H9 (cell line): Measurements from ENCODE around the gene LRMDA. TPM values are rescaled to one million over a fixed set of nuclear protein-coding genes. Genes with fewer than 3 reads are reported as not detected.

Experiments
- DNase-seq: peaks from one replicate; pipeline ENCODE4 v3.0.0-alpha.2; 2017
- H2AFZ ChIP-seq: one replicate; pipeline ENCODE4 v1.6.1; 2013; ENCODE audit warnings: mild to moderate bottlenecking, low read length, control low read depth, moderate library complexity
- H2AK5ac ChIP-seq: 2 replicates; pipeline ENCODE4 v1.6.1; 2013; ENCODE audit warnings: low read length, control low read depth, mixed read lengths; ENCODE audit not compliant: insufficient read length
- H2BK120ac ChIP-seq: one replicate; pipeline ENCODE4 v1.6.1; 2013; ENCODE audit warnings: low read depth, mild to moderate bottlenecking, low read length, control low read depth, inconsistent platforms; ENCODE audit not compliant: poor library complexity, severe bottlenecking
- H2BK12ac ChIP-seq: 2 replicates; pipeline ENCODE4 v1.6.1; 2013; ENCODE audit warnings: low read length, control low read depth, mixed read lengths, low read depth; ENCODE audit not compliant: insufficient read length
- H2BK15ac ChIP-seq: 2 replicates; pipeline ENCODE4 v1.6.1; 2013; ENCODE audit warnings: low read depth, low read length, control low read depth
- H2BK20ac ChIP-seq: one replicate; pipeline ENCODE4 v1.6.1; 2013; ENCODE audit warnings: low read depth, mild to moderate bottlenecking, low read length, control low read depth, inconsistent platforms; ENCODE audit not compliant: poor library complexity, severe bottlenecking
- H2BK5ac ChIP-seq: 2 replicates; pipeline ENCODE4 v1.6.1; 2013; ENCODE audit warnings: low read length, control low read depth, mixed read lengths; ENCODE audit not compliant: insufficient read length
- H3K14ac ChIP-seq: 2 replicates; pipeline ENCODE4 v1.6.1; 2013; ENCODE audit warnings: low read length, control low read depth; ENCODE audit not compliant: insufficient read depth
- H3K18ac ChIP-seq: 2 replicates; pipeline ENCODE4 v1.6.1; 2013; ENCODE audit warnings: low read depth, mild to moderate bottlenecking, mixed read lengths, low read length, control low read depth; ENCODE audit not compliant: insufficient read length
- H3K23ac ChIP-seq: 2 replicates; pipeline ENCODE4 v1.6.1; 2013; ENCODE audit warnings: low read length, control low read depth, mixed read lengths, low read depth; ENCODE audit not compliant: insufficient read length
- H3K23me2 ChIP-seq: 2 replicates; pipeline ENCODE4 v1.6.1; 2013; ENCODE audit warnings: low read depth, mild to moderate bottlenecking, mixed read lengths, low read length, control low read depth; ENCODE audit not compliant: insufficient read length, poor library complexity, severe bottlenecking
- H3K27ac ChIP-seq: 2 replicates; pipeline ENCODE4 v1.5.1; 2013; ENCODE audit warnings: low read length, control low read depth, mixed read lengths, low read depth; ENCODE audit not compliant: insufficient read length
- H3K27me3 ChIP-seq: 2 replicates; pipeline ENCODE4 v1.6.1; 2013; ENCODE audit warnings: low read length, control low read depth, inconsistent platforms; ENCODE audit not compliant: insufficient read depth
- H3K4ac ChIP-seq: 2 replicates; pipeline ENCODE4 v1.6.1; 2013; ENCODE audit warnings: low read depth, mild to moderate bottlenecking, control low read depth, inconsistent platforms, low read length, moderate library complexity
- H3K4me1 ChIP-seq: 2 replicates; pipeline ENCODE4 v1.6.1; 2013; ENCODE audit warnings: low read length, control low read depth, inconsistent platforms; ENCODE audit not compliant: insufficient read depth
- H3K4me2 ChIP-seq: 2 replicates; pipeline ENCODE4 v1.6.1; 2013; ENCODE audit warnings: low read length, control low read depth, mixed read lengths; ENCODE audit not compliant: insufficient read length, insufficient read depth
- H3K56ac ChIP-seq: 2 replicates; pipeline ENCODE4 v1.6.1; 2013; ENCODE audit warnings: low read depth, mild to moderate bottlenecking, mixed read lengths, low read length, control low read depth; ENCODE audit not compliant: insufficient read length
- H3K79me1 ChIP-seq: 2 replicates; pipeline ENCODE4 v1.6.1; 2013; ENCODE audit warnings: low read depth, mild to moderate bottlenecking, moderate library complexity, low read length, control low read depth, inconsistent platforms; ENCODE audit not compliant: insufficient read depth, poor library complexity, severe bottlenecking
- H3K79me2 ChIP-seq: 2 replicates; pipeline ENCODE4 v1.6.1; 2013; ENCODE audit warnings: low read length, control low read depth, inconsistent platforms; ENCODE audit not compliant: insufficient read depth
- H3K9ac ChIP-seq: 2 replicates; pipeline ENCODE4 v1.6.1; 2013; ENCODE audit warnings: low read length, control low read depth, mixed read lengths; ENCODE audit not compliant: insufficient read length; ENCODE audit errors: extremely low read depth
- H3K9me3 ChIP-seq: one replicate; pipeline ENCODE4 v1.6.1; 2013; ENCODE audit warnings: low read depth, low read length, inconsistent platforms; ENCODE audit not compliant: control insufficient read depth
- H3T11ph ChIP-seq: one replicate; pipeline ENCODE4 v1.6.1; 2013; ENCODE audit warnings: mild to moderate bottlenecking, low read length, control low read depth, inconsistent platforms
- H4K20me1 ChIP-seq: one replicate; pipeline ENCODE4 v1.6.1; 2013; ENCODE audit not compliant: control insufficient read depth, insufficient read length, insufficient read depth
- H4K5ac ChIP-seq: 2 replicates; pipeline ENCODE4 v1.6.1; 2013; ENCODE audit warnings: low read depth, mild to moderate bottlenecking, mixed read lengths, low read length, control low read depth; ENCODE audit not compliant: insufficient read length
- H4K8ac ChIP-seq: replicated peaks from 2 replicates; pipeline ENCODE4 v1.6.1; 2013; ENCODE audit warnings: low read length, control low read depth, mixed read lengths, low read depth; ENCODE audit not compliant: insufficient read length
- H4K91ac ChIP-seq: 2 replicates; pipeline ENCODE4 v1.6.1; 2013; ENCODE audit warnings: low read depth, mild to moderate bottlenecking, moderate library complexity, mixed read lengths, low read length, control low read depth; ENCODE audit not compliant: insufficient read length
- H3K27ac Mint-ChIP-seq, 3 experiments: 2 replicates in 2 of 3; 3 replicates in 1 of 3; pipeline ENCODE4 v1.8.0; 2020 to 2021; ENCODE audit warnings: mixed read lengths in 3 of 3, mild to moderate bottlenecking in 1 of 3, moderate library complexity in 1 of 3
- H3K27me3 Mint-ChIP-seq: 2 replicates; pipeline ENCODE4 v1.8.0; 2021; ENCODE audit warnings: low read depth, mild to moderate bottlenecking, moderate library complexity, mixed read lengths
- H3K36me3 Mint-ChIP-seq, 3 experiments: 2 replicates in 2 of 3; 3 replicates in 1 of 3; pipeline ENCODE4 v1.8.0; 2020 to 2021; ENCODE audit warnings: low read depth in 3 of 3, mixed read lengths in 3 of 3; ENCODE audit not compliant: insufficient read depth in 1 of 3
- H3K4me1 Mint-ChIP-seq, 2 experiments: 2 replicates each; pipeline ENCODE4 v1.8.0; 2020; ENCODE audit warnings: mixed read lengths in 2 of 2
- H3K4me3 Mint-ChIP-seq, 2 experiments: 2 replicates in 1 of 2; 3 replicates in 1 of 2; pipeline ENCODE4 v1.8.0; 2020 to 2021; ENCODE audit warnings: mild to moderate bottlenecking in 2 of 2, mixed read lengths in 2 of 2, moderate library complexity in 1 of 2
- H3K9me3 Mint-ChIP-seq, 2 experiments: 2 replicates in 1 of 2; 3 replicates in 1 of 2; pipeline ENCODE4 v1.8.0; 2020; ENCODE audit warnings: mild to moderate bottlenecking in 2 of 2, mixed read lengths in 2 of 2, moderate library complexity in 1 of 2
- CTCF ChIP-seq: fragments of 200-600 bp; sonication (generic); conservative IDR thresholded peaks from 3 replicates; pipeline ENCODE4 v1.8.0; 2021; ENCODE audit warnings: antibody characterized with exemption, mild to moderate bottlenecking
- WGBS: extraction: QIAGEN DNeasy Blood & Tissue Kit; methylation state at CpG from one replicate; pipeline ENCODE4 v1.1.7; 2013; ENCODE audit warnings: missing lambda C conversion rate, low lambda C conversion rate, mixed read lengths; ENCODE audit not compliant: insufficient read length; ENCODE audit errors: extremely low coverage; 5-methylcytosine and 5-hydroxymethylcytosine counted together
- total RNA-seq: library from RNA; stranded (reverse); gene quantifications from 2 replicates; pipeline ENCODE4 v1.2.1, GENCODE V29; 2021

LRMDA gene
- total RNA-seq, 1 experiment from 2014 or later: 1.8 TPM

GRCh38 chr10:76542307-76542930 lies 1111.0 kb downstream of the LRMDA start:
- no peaks in the 10 kb centered on the region for H3K79me1 ChIP-seq
- no peak overlapping the region for H3K23ac ChIP-seq
- H3K27ac Mint-ChIP-seq: no peak overlapping the region
- no peak overlapping the region for H3K4me3 Mint-ChIP-seq
- no peak overlapping the region for H3K9ac ChIP-seq
- no peak overlapping the region for H2BK15ac ChIP-seq
- no peak overlapping the region for H3K56ac ChIP-seq
- H3K23me2 ChIP-seq: no peaks in the 10 kb centered on the region
- H2AK5ac ChIP-seq: no peak overlapping the region
- no peak overlapping the region for H3K14ac ChIP-seq
- H2BK12ac ChIP-seq: no peak overlapping the region
- no CpG with 5 or more reads among the region's 6 CpGs for WGBS
- H3K4me2 ChIP-seq: no peak overlapping the region
- no peak overlapping the region for H3T11ph ChIP-seq
- H3K27ac ChIP-seq: no peak overlapping the region
- H3K4ac ChIP-seq: no peak overlapping the region
- no peak for DNase-seq
- H2BK20ac ChIP-seq: no peak overlapping the region
- H3K4me1 ChIP-seq: no peaks in the 10 kb centered on the region
- no peak overlapping the region for H4K8ac ChIP-seq
- no peak overlapping the region for H2BK120ac ChIP-seq
- no peaks in the 10 kb centered on the region for H3K27me3 Mint-ChIP-seq
- no peaks in the 10 kb centered on the region for H3K27me3 ChIP-seq
- no peak overlapping the region for H4K5ac ChIP-seq
- H3K36me3 Mint-ChIP-seq: no peaks in the 10 kb centered on the region; a peak in 1 of 7 replicates
- peaks cover under 1% of the 10 kb centered on the region in 2 experiments; a peak in 3 of 4 replicates for H3K4me1 Mint-ChIP-seq
- H4K91ac ChIP-seq: no peak overlapping the region
- TF ChIP-seq CTCF: no peak
- no peak overlapping the region for H2BK5ac ChIP-seq
- H3K18ac ChIP-seq: no peak overlapping the region
- H3K79me2 ChIP-seq: no peaks in the 10 kb centered on the region
- H3K9me3 ChIP-seq: no peaks in the 10 kb centered on the region
- H2AFZ ChIP-seq: no peak overlapping the region
- H3K9me3 Mint-ChIP-seq: no peaks in the 10 kb centered on the region
- no peaks in the 10 kb centered on the region for H4K20me1 ChIP-seq
